Astrocyte of the spinal cord (primary cell): ENCODE data around the gene MICOS13.

ENCODE experiments used
- DNase-seq: peaks from one replicate; pipeline ENCODE4 v3.0.0; 2011; ENCODE audit warnings: low read depth, low spot score
- H3K4me3 ChIP-seq: 2 replicates; pipeline ENCODE4 v1.5.1; 2011; ENCODE audit warnings: low read depth, mild to moderate bottlenecking, low read length, moderate library complexity
- in situ Hi-C: cut with HindIII; loops from 2 replicates; pipeline ENCODE4 v1.10.0; 2017; ENCODE audit warnings: low sequenced_read_pairs
- TF ChIP-seq, protein P1 (sequence below): IDR thresholded peaks from 2 replicates; pipeline ENCODE4 v1.5.1; 2012; ENCODE audit warnings: low read depth, mild to moderate bottlenecking, low read length, inconsistent platforms

The MICOS13 gene

GRCh38 chr19:5698635-5699422, 18.5 kb upstream of the MICOS13 start:
- H3K4me3 ChIP-seq = no peak overlapping the region
- DNase-seq = no peak
- TF ChIP-seq, protein P1, sequence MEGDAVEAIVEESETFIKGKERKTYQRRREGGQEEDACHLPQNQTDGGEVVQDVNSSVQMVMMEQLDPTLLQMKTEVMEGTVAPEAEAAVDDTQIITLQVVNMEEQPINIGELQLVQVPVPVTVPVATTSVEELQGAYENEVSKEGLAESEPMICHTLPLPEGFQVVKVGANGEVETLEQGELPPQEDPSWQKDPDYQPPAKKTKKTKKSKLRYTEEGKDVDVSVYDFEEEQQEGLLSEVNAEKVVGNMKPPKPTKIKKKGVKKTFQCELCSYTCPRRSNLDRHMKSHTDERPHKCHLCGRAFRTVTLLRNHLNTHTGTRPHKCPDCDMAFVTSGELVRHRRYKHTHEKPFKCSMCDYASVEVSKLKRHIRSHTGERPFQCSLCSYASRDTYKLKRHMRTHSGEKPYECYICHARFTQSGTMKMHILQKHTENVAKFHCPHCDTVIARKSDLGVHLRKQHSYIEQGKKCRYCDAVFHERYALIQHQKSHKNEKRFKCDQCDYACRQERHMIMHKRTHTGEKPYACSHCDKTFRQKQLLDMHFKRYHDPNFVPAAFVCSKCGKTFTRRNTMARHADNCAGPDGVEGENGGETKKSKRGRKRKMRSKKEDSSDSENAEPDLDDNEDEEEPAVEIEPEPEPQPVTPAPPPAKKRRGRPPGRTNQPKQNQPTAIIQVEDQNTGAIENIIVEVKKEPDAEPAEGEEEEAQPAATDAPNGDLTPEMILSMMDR = no peak
- in situ Hi-C loops = no loop called here

- TF ChIP-seq, protein P1 = no peak
- DNase-seq = no peak
- in situ Hi-C loops = no loop called here
- H3K4me3 ChIP-seq = no peak overlapping the region
Observed at GRCh38 chr19:5697890-5698634, 17.7 kb upstream of the MICOS13 start.

DNA sequence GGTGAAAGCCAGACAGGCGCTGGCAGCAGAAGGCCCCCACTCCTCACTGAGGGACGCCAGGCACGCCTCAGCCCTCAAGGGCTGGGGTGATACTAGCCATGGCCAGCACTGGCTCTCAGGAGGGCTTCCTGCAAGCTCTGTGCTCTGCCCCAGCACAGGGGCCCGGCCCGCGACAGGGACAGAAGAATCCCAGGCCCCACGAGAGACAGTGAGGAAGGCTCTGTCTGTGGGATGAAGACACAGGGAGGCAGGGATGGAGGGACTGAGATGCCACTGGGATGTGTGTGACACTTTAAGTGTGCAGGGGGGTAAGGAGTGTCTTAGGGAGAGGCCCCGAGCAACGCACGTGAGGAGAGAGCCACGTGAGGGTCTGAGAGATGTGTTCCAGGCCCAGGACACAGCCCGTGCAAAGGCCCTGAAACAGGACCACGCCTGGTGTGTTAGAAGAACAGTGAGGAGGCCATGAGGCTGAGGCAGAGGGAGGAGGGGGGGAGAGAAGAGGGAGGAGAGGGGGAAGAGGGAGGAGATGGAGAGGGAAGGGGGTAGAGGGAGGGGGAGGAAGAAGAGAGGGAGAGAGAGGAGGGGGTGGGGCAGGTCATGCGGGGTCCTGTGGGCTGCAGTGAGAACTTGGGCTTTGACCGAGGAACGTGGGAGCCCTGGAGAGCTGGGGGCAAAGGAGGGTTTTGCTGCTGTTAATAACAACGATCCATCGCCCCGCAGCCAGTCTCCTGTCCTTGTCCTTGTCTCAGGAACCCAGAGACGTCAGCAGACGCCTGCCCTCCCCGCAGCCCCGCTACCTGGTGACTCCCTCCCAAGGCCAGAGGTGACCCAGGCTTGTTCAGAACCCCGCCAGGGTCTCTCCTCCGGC, 16.9 kb upstream of the MICOS13 start:
- no peak overlapping the region for H3K4me3 ChIP-seq
- in situ Hi-C loops = no loop called here
- DNase-seq = no peak
- TF ChIP-seq, protein P1 = no peak

GRCh38 chr19:5696196-5697021, 16.1 kb upstream of the MICOS13 start:
- in situ Hi-C loops = no loop called here
- TF ChIP-seq, protein P1 = no peak
- no peak overlapping the region for H3K4me3 ChIP-seq
- DNase-seq = no peak

- TF ChIP-seq, protein P1 = no peak
- in situ Hi-C loops = no loop called here
- DNase-seq = no peak
- H3K4me3 ChIP-seq = no peak overlapping the region
Observed at GRCh38 chr19:5695649-5696195, 15.4 kb upstream of the MICOS13 start.
